ENCODE results near the gene ALDH1L2.

ALDH1L2 gene

GRCh38 chr12:105083551-105084105 lies 630 bp downstream of the ALDH1L2 start:
- in situ Hi-C loops (cut with MboI; ENCODE audit: low sequenced_read_pairs): no loop called here

- in situ Hi-C loops (cut with MboI; ENCODE audit: low sequenced_read_pairs): no loop called here
These were observed 1.2 kb downstream of the ALDH1L2 start for GRCh38 chr12:105083031-105083430.

GRCh38 chr12:105078712-105079570 lies 5.3 kb downstream of the ALDH1L2 start:
- in situ Hi-C loops (cut with MboI; ENCODE audit: low sequenced_read_pairs): no loop called here

- in situ Hi-C loops (cut with MboI; ENCODE audit: low sequenced_read_pairs): no loop called here
These were observed 6.8 kb downstream of the ALDH1L2 start for GRCh38 chr12:105077435-105077834.

- in situ Hi-C loops (cut with MboI; ENCODE audit: low sequenced_read_pairs): no loop called here
These were observed 7.3 kb downstream of the ALDH1L2 start for GRCh38 chr12:105076913-105077312.

- in situ Hi-C loops (cut with MboI; ENCODE audit: low sequenced_read_pairs): no loop called here
These were observed 8.2 kb downstream of the ALDH1L2 start for GRCh38 chr12:105076098-105076497.

GRCh38 chr12:105072888-105073488 lies 11.3 kb downstream of the ALDH1L2 start:
- in situ Hi-C loops (cut with MboI; ENCODE audit: low sequenced_read_pairs): loop anchor here (25.0 kb wide), 1 partner anchor 886 kb away; no protein-coding TSS in a partner anchor

GRCh38 chr12:105071981-105072380 lies 12.3 kb downstream of the ALDH1L2 start:
- in situ Hi-C loops (cut with MboI; ENCODE audit: low sequenced_read_pairs): loop anchor here (25.0 kb wide), 1 partner anchor 885 kb away; no protein-coding TSS in a partner anchor

GRCh38 chr12:105069936-105070702 lies 14.1 kb downstream of the ALDH1L2 start:
- in situ Hi-C loops (cut with MboI; ENCODE audit: low sequenced_read_pairs): loop anchor here (25.0 kb wide), 1 partner anchor 883 kb away; no protein-coding TSS in a partner anchor

- in situ Hi-C loops (cut with MboI; ENCODE audit: low sequenced_read_pairs): loop anchor here (25.0 kb wide), 1 partner anchor 880 kb away; no protein-coding TSS in a partner anchor
These were observed 16.7 kb downstream of the ALDH1L2 start for GRCh38 chr12:105067511-105068031.

GRCh38 chr12:105064564-105065178 lies 19.6 kb downstream of the ALDH1L2 start:
- in situ Hi-C loops (cut with MboI; ENCODE audit: low sequenced_read_pairs): loop anchor here (25.0 kb wide), 1 partner anchor 877 kb away; no protein-coding TSS in a partner anchor

- in situ Hi-C loops (cut with MboI; ENCODE audit: low sequenced_read_pairs): loop anchor here (25.0 kb wide), 1 partner anchor 874 kb away; no protein-coding TSS in a partner anchor
These were observed 23.4 kb downstream of the ALDH1L2 start for GRCh38 chr12:105060715-105061378.

- in situ Hi-C loops (cut with MboI; ENCODE audit: low sequenced_read_pairs): loop anchor here (10.0 to 25.0 kb wide), 2 partner anchors 672 to 870 kb away; no protein-coding TSS in a partner anchor
These were observed 27.1 kb downstream of the ALDH1L2 start for GRCh38 chr12:105057174-105057573.

- in situ Hi-C loops (cut with MboI; ENCODE audit: low sequenced_read_pairs): loop anchor here (10.0 to 25.0 kb wide), 2 partner anchors 668 to 866 kb away; no protein-coding TSS in a partner anchor
These were observed 31.1 kb downstream of the ALDH1L2 start for GRCh38 chr12:105053116-105053572.

GRCh38 chr12:105051981-105052380 lies 32.3 kb downstream of the ALDH1L2 start:
- in situ Hi-C loops (cut with MboI; ENCODE audit: low sequenced_read_pairs): loop anchor here (10.0 to 25.0 kb wide), 2 partner anchors 667 to 865 kb away; no protein-coding TSS in a partner anchor

- in situ Hi-C loops (cut with MboI; ENCODE audit: low sequenced_read_pairs): no loop called here
These were observed 35.9 kb downstream of the ALDH1L2 start for GRCh38 chr12:105048315-105048714.

GRCh38 chr12:105047308-105047707 lies 37.0 kb downstream of the ALDH1L2 start:
- in situ Hi-C loops (cut with MboI; ENCODE audit: low sequenced_read_pairs): no loop called here

- in situ Hi-C loops (cut with MboI; ENCODE audit: low sequenced_read_pairs): no loop called here
These were observed 43.1 kb downstream of the ALDH1L2 start for GRCh38 chr12:105041186-105041585.

- in situ Hi-C loops (cut with MboI; ENCODE audit: low sequenced_read_pairs): no loop called here
These were observed 43.8 kb downstream of the ALDH1L2 start for GRCh38 chr12:105040476-105040875.
